ENCODE measurements around the gene EMSY. TPM values are rescaled to one million over a fixed set of nuclear protein-coding genes. Genes with fewer than 3 reads are reported as not detected.
A peak's percentile ranks its signal among the peaks of the same experiment; 100 is the strongest.

The EMSY gene
- total and polyA plus RNA-seq, 7 donors = 7.4 to 51.8 (median 20.8) TPM

DNA sequence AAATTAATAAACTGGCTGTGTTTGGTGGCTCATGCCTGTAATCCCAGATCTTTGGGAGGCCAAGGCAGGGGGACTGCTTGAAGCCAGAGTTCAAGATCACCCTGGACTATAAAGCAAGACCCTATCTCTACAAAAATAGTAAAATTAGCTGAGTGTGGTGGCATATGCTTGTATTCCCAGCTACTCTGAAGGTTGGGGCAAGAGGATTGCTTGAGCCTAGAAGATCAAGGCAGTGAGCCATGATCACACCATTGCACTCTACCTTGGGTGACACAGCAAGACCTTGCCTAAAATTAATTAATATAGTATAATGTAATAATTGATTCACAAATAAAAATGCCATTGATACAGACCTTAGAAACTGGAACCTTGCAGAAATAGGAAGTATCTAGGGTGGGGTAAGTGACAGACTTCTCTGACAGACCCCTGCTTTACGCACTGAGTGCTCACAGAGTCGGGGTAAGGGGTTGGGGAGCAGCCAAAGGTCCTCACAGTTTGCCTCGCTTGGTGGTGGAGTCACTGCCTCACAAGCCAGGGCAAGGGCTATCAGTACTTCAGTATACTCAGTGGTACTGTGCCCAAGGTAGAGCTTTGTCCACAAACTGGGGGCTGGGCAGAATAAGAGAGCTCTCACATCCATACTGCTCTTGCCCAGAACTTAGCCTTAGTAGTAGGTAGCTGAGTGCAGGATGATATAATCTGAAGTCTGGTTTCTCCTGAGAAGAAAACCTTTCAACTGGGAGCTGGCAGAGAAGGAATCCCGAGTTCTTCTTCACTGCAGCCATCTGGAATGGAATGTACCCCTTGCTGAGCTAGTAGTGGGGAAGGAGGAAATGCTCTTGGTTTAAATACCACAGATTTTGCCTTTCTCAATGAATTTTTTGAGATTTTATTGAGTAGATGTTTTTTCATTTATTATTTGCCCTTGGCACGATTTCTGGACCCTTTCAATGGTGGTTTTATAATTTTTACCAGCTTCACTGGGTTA is 65.5 kb downstream of the EMSY start:
- Histone ChIP-seq H3K36me3 (peaks cover 0 to 17% (median 0%) of the 10 kb centered on the region in 4 donors), H3K27me3 (no peaks in the 10 kb centered on the region), H3K9me3 (no peaks in the 10 kb centered on the region), H3K27ac (no peak overlapping the region), H3K4me1 (no peaks in the 10 kb centered on the region), H3K4me3 (no peak overlapping the region)
- TF ChIP-seq EP300 (IDR thresholded peaks at IDR 0.05) (no peak), POLR2AphosphoS5 (IDR thresholded peaks at IDR 0.05) (no peak), POLR2A (IDR thresholded peaks at IDR 0.05) (no peak)
- TF ChIP-seq, protein P1, sequence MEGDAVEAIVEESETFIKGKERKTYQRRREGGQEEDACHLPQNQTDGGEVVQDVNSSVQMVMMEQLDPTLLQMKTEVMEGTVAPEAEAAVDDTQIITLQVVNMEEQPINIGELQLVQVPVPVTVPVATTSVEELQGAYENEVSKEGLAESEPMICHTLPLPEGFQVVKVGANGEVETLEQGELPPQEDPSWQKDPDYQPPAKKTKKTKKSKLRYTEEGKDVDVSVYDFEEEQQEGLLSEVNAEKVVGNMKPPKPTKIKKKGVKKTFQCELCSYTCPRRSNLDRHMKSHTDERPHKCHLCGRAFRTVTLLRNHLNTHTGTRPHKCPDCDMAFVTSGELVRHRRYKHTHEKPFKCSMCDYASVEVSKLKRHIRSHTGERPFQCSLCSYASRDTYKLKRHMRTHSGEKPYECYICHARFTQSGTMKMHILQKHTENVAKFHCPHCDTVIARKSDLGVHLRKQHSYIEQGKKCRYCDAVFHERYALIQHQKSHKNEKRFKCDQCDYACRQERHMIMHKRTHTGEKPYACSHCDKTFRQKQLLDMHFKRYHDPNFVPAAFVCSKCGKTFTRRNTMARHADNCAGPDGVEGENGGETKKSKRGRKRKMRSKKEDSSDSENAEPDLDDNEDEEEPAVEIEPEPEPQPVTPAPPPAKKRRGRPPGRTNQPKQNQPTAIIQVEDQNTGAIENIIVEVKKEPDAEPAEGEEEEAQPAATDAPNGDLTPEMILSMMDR (IDR thresholded peaks at IDR 0.05) = no peak
- intact Hi-C loops (cut with DNase I) = no loop called here
- WGBS, 2 donors = 92 to 96% methylated on average over 5 of the region's 5 CpGs
- no peak for DNase-seq

DNA sequence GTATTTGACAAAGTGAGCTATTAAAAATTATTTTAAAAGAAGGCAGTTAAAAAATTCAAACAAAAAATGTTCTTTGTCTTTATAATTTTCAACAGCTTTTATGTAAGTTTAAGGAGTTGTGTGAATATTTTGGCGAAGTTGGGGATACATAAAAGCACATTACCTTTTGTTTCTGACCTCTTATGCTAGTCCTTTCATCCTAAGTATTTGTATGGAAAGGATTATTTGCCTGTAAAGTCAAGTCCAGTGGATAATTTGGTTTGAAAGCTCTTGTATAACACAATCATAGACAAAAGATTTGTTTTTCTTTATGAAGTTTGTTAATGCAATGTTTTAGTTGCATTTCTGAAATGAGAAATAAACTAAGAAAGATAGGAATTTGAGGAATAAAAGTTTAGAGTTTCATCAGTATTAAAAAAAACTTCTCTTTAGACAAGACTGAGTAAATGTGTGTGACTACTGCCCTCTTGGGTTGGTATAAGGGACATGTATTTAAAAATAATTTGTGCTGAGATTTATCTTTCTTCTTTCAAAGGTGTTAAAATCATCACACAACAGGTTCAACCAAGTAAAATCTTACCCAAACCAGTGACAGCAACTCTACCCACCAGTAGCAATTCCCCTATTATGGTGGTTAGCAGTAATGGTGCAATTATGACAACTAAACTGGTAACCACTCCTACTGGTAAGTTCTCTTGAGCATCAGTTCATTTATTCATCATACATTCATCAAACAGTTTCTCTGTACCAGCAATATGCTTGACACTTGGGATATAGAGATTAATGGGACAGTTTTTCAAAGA is 68.2 kb downstream of the EMSY start:
- WGBS, 2 donors = 28 to 70% methylated on average over 1 of the region's 1 CpG
- no peak overlapping the region for H3K27ac ChIP-seq
- no peak for TF ChIP-seq POLR2AphosphoS5 (IDR thresholded peaks at IDR 0.05)
- TF ChIP-seq, protein P1 (IDR thresholded peaks at IDR 0.05) = peak in 2 of 4 experiments; percentile 4 to 13
- intact Hi-C loops (cut with DNase I) = no loop called here
- no peak for DNase-seq
- H3K27me3 ChIP-seq = no peaks in the 10 kb centered on the region
- no peak overlapping the region for H3K4me3 ChIP-seq
- no peaks in the 10 kb centered on the region for H3K9me3 ChIP-seq
- H3K4me1 ChIP-seq = no peaks in the 10 kb centered on the region
- peaks cover 0 to 39% (median 0%) of the 10 kb centered on the region in 4 donors for H3K36me3 ChIP-seq

DNA sequence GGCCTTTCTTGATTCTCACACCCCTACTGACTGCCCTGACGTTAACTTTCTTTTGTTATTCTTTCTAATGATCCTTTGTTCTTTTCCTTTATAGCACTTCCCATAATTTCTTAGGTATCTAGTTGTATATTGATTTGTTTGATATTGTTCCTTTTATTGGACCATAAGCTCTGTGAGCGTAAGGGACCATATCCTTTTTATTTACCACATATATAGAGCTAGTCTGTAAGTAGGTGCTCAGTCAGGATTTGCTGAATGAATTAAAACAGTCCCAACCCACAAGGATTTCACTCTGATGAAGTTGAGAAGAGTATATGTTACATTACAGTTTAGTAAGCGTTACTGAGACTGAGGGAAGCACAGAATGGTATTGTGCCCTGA is 68.8 kb downstream of the EMSY start:
- Histone ChIP-seq H3K36me3 (peaks cover 0 to 45% (median 0%) of the 10 kb centered on the region in 4 donors), H3K4me3 (no peak overlapping the region), H3K27ac (no peak overlapping the region), H3K27me3 (no peaks in the 10 kb centered on the region), H3K4me1 (no peaks in the 10 kb centered on the region), H3K9me3 (no peaks in the 10 kb centered on the region)
- intact Hi-C loops (cut with DNase I) = no loop called here
- TF ChIP-seq POLR2AphosphoS5 (IDR thresholded peaks at IDR 0.05) (no peak), POLR2A (IDR thresholded peaks at IDR 0.05) (no peak), EP300 (IDR thresholded peaks at IDR 0.05) (no peak)
- TF ChIP-seq, protein P1 (IDR thresholded peaks at IDR 0.05) = no peak
- no peak for DNase-seq
- 20 to 70% methylated on average over 3 of the region's 3 CpGs for WGBS, 2 donors

DNA sequence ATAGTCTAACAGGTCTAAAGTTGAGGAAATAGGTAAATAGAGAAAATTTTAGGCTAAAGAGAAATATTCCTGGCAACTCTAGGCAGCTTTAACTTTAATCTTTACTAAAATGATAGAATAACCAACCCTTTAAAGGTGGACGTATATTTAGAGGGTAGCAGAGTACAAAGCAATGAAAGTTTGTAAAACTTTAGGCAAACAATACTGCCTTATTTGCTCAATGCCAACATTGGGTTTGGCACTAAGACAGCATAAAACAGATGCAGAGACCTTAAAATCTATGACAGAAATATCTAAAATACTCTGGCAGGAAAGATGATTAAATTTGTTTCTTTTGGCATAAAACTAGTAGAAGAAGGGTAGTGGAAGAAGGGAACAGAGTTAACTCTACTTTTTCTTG is 70.7 kb downstream of the EMSY start:
- WGBS, 2 donors = 18 to 69% methylated on average over 1 of the region's 1 CpG
- Histone ChIP-seq H3K4me1 (no peaks in the 10 kb centered on the region), H3K27me3 (no peaks in the 10 kb centered on the region), H3K9me3 (no peaks in the 10 kb centered on the region), H3K27ac (no peak overlapping the region), H3K36me3 (peaks cover 0 to 58% (median 0%) of the 10 kb centered on the region in 4 donors), H3K4me3 (no peak overlapping the region)
- intact Hi-C loops (cut with DNase I) = no loop called here
- DNase-seq = no peak
- TF ChIP-seq POLR2AphosphoS5 (IDR thresholded peaks at IDR 0.05) (no peak), EP300 (IDR thresholded peaks at IDR 0.05) (no peak), POLR2A (IDR thresholded peaks at IDR 0.05) (no peak)
- TF ChIP-seq, protein P1 (IDR thresholded peaks at IDR 0.05) = no peak

Data from sigmoid colon (tissue), 7 donors.